K562 (cell line): ENCODE measurements around the gene FGFR4. TPM values are rescaled to one million over a fixed set of nuclear protein-coding genes. Genes with fewer than 3 reads are reported as not detected.

Experiments used
- ARHGAP35 ChIP-seq: fragments of 450-650 bp; IDR thresholded peaks from 2 replicates; pipeline ENCODE4 v1.6.1; 2018; ENCODE audit not compliant: partially characterized antibody
- ATF3 ChIP-seq, 2 experiments: fragments of 450-650 bp in 1 of 2; sonication (generic) in 1 of 2; formaldehyde crosslinking in 1 of 2; IDR thresholded peaks in 1 of 2; conservative IDR thresholded peaks in 1 of 2; 2 replicates each; pipeline versions ENCODE4 v1.6.1 to v1.8.1; 2016 to 2023; ENCODE audit warnings: mild to moderate bottlenecking in 2 of 2, moderate library complexity in 2 of 2, inconsistent platforms in 1 of 2, missing genetic modification reagents in 1 of 2
- BRD9 ChIP-seq: fragments of 450-650 bp; IDR thresholded peaks from 2 replicates; pipeline ENCODE4 v1.6.1; 2018; ENCODE audit warnings: low read depth; ENCODE audit not compliant: partially characterized antibody
- CBFA2T2 ChIP-seq: fragments of 450-650 bp; conservative IDR thresholded peaks from 2 replicates; pipeline ENCODE4 v1.6.1; 2017; ENCODE audit warnings: mild to moderate bottlenecking
- CBFA2T3 ChIP-seq: fragments of 450-650 bp; IDR thresholded peaks from 2 replicates; pipeline ENCODE4 v1.6.1; 2017
- MCM2 ChIP-seq: fragments of 450-650 bp; IDR thresholded peaks from 2 replicates; pipeline ENCODE4 v1.6.1; 2017; ENCODE audit warnings: low read depth, mild to moderate bottlenecking
- MEF2A ChIP-seq: IDR thresholded peaks from 2 replicates; pipeline ENCODE4 v1.6.1; 2011; ENCODE audit warnings: low read depth, mild to moderate bottlenecking, low read length, moderate library complexity; ENCODE audit not compliant: control insufficient read depth
- MYBL2 ChIP-seq, 2 experiments: fragments of 450-650 bp in 1 of 2; sonication (generic) in 1 of 2; formaldehyde crosslinking in 1 of 2; IDR thresholded peaks; 2 replicates each; pipeline versions ENCODE4 v1.6.1 to v1.8.1; 2017 to 2022; ENCODE audit warnings: borderline replicate concordance in 1 of 2, inconsistent platforms in 1 of 2, low read depth in 1 of 2, mild to moderate bottlenecking in 1 of 2, missing genetic modification reagents in 1 of 2, moderate library complexity in 1 of 2
- NFE2 ChIP-seq: IDR thresholded peaks from 2 replicates; pipeline ENCODE4 v1.6.1; 2014; ENCODE audit warnings: antibody characterized with exemption, low read depth
- NR2F6 ChIP-seq: fragments of 450-650 bp; formaldehyde crosslinking; IDR thresholded peaks from 2 replicates; pipeline ENCODE4 v1.4.0; 2020; ENCODE audit warnings: mild to moderate bottlenecking
- RAD21 ChIP-seq, 2 experiments: fragments of 250-450 bp in 1 of 2; fragments of 450-650 bp in 1 of 2; sonication (Bioruptor Pico) in 1 of 2; formaldehyde crosslinking in 1 of 2; IDR thresholded peaks in 1 of 2; conservative IDR thresholded peaks in 1 of 2; 2 replicates each; pipeline versions ENCODE4 v1.4.0 to v1.8.0; 2020 to 2022; ENCODE audit warnings: mild to moderate bottlenecking in 2 of 2, moderate library complexity in 1 of 2
- RBM15 ChIP-seq: fragments of 200-400 bp; formaldehyde crosslinking; IDR thresholded peaks from 2 replicates; pipeline ENCODE4 v1.6.1; 2018; ENCODE audit warnings: mild to moderate bottlenecking, low read length, moderate library complexity; ENCODE audit not compliant: insufficient read depth
- SAFB ChIP-seq: fragments of 200-400 bp; formaldehyde crosslinking; IDR thresholded peaks from 2 replicates; pipeline ENCODE4 v1.6.1; 2017; ENCODE audit warnings: low read depth, low read length, borderline replicate concordance
- SMARCA4 ChIP-seq: fragments of 450-650 bp; IDR thresholded peaks from 2 replicates; pipeline ENCODE4 v1.6.1; 2016
- TAF15 ChIP-seq: fragments of 200-400 bp; formaldehyde crosslinking; IDR thresholded peaks from 2 replicates; pipeline ENCODE4 v1.6.1; 2017; ENCODE audit warnings: mild to moderate bottlenecking, low read depth, low read length, moderate library complexity
- TARDBP ChIP-seq: fragments of 450-650 bp; IDR thresholded peaks from 2 replicates; pipeline ENCODE4 v1.6.1; 2016
- ZBTB17 ChIP-seq: fragments of 450-650 bp; formaldehyde crosslinking; IDR thresholded peaks from 2 replicates; pipeline ENCODE4 v1.4.0; 2020; ENCODE audit warnings: mild to moderate bottlenecking
- ZFP1 ChIP-seq: fragments of 450-650 bp; formaldehyde crosslinking; IDR thresholded peaks from 2 replicates; pipeline ENCODE4 v1.4.0; 2020; ENCODE audit warnings: mild to moderate bottlenecking, mixed read lengths
- ZNF24 ChIP-seq: fragments of 450-650 bp; IDR thresholded peaks from 2 replicates; pipeline ENCODE4 v1.6.1; 2016
- ZNF41 ChIP-seq: fragments of 250-450 bp; sonication (Bioruptor Pico); conservative IDR thresholded peaks from 2 replicates; pipeline ENCODE4 v1.4.0; 2020; ENCODE audit warnings: mild to moderate bottlenecking
- ZNF717 ChIP-seq: fragments of 250-450 bp; sonication (Bioruptor Pico); IDR thresholded peaks from 2 replicates; pipeline ENCODE4 v1.5.0; 2021
- ZNF76 ChIP-seq: fragments of 250-450 bp; sonication (Bioruptor Pico); IDR thresholded peaks from 2 replicates; pipeline ENCODE4 v1.4.0; 2020; ENCODE audit warnings: mild to moderate bottlenecking, moderate library complexity, borderline replicate concordance
- polyA plus RNA-seq, 8 experiments: library from polyadenylated mRNA; depleted of rRNA in 4 of 8; stranded (reverse) in 5 of 8; unstranded in 3 of 8; fragments of >200 nt; fragmentation: Nextera tagmentation in 2 of 8; fragmentation: Illumina TruSeq in 1 of 8; extraction: Ambion mirVana in 2 of 8; extraction: Trizol in 1 of 8; gene quantifications; 2 replicates each; pipeline versions ENCODE4 v1.2.1 to v1.2.3, GENCODE V29; 2011 to 2014; ENCODE audit warnings: inconsistent platforms in 1 of 8, missing spikeins in 1 of 8
- total RNA-seq, 7 experiments: library from RNA; depleted of rRNA in 6 of 7; stranded (reverse); fragments of >200 nt in 6 of 7; fragmentation: Illumina TruSeq in 2 of 7; extraction: Trizol in 2 of 7; gene quantifications; 2 replicates each; pipeline versions ENCODE4 v1.2.1 to v1.2.3, GENCODE V29; 2011 to 2021; ENCODE audit warnings: low replicate concordance in 1 of 7
- TF ChIP-seq, protein P1 (sequence below): sonication (generic); formaldehyde crosslinking; IDR thresholded peaks from 2 replicates; pipeline ENCODE4 v1.8.1; 2023; ENCODE audit warnings: mild to moderate bottlenecking, missing genetic modification reagents
- TF ChIP-seq, protein P2 (sequence below): fragments of 450-650 bp; formaldehyde crosslinking; IDR thresholded peaks from 2 replicates; pipeline ENCODE4 v1.4.0; 2020; ENCODE audit warnings: mild to moderate bottlenecking, moderate library complexity

FGFR4 gene
- total and polyA plus RNA-seq, 9 of the 15 experiments (the other 6 are each of a cell fraction or from before 2014, with no cell fraction given): 0.76 to 35.4 (median 7.5) TPM

DNA sequence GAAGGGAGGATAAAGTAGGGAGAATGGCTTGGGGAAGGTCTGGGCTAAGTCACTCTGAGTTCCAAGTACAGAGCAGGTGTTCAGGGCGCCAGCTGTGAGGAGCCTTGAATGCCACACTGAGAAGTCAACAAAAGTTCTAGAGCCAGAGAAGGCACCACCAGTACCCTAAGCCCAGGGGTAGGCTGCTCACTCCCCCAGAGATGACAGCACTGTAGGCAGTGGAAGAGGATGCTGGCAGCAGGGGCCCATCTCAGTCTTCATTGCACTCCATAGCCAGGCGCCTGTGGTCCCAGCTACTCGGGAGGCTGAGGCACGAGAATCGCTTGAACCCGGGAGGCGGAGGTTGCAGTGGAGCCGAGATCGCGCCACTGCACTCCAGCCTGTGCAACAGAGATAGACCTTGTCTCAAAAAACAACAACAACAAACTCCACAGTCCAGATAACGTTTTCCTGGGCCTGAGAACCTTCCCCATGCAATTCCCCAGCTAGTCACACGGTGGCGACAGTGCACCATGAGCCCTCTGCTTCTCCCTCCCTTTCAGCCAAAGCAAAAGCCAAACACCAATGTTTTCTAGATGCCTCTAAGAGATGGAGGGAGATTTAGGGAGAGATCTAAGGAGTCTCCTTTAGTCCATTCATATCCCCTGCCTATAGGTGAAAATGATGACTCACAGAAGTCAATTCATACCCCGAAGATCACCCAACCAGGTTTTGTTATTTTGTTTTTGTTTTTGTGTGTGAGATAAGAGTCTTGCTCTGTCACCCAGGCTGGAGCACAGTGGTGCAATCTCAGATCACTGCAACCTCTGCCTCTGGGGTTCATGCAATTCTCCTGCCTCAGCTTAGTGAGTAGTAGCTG lies 27.1 kb downstream of the FGFR4 start (continued):
- TF ChIP-seq ATF3 (IDR thresholded peaks at IDR 0.05) (peak; percentile 83), ATF3 (CRISPR knock-in tag; conservative IDR thresholded peaks at IDR 0.05) (peak; percentile 65; the same call in 1 of the 2 replicates), MEF2A (no peak), TAF15 (no peak), SAFB (no peak), ARHGAP35 (no peak), RAD21 (CRISPR knock-in tag; conservative IDR thresholded peaks at IDR 0.05 in 1 of 2, IDR thresholded peaks at IDR 0.05 in 1 of 2) (peak; percentile 95 to 96), NR2F6 (CRISPR knock-in tag) (no peak), ZBTB17 (CRISPR knock-in tag) (no peak), TARDBP (no peak), MCM2 (no peak), NFE2 (peak; percentile 51; the same call in 1 of the 2 replicates), ZNF41 (CRISPR knock-in tag) (no peak), ZNF76 (CRISPR knock-in tag) (no peak), SMARCA4 (peak; percentile 67), RBM15 (no peak), CBFA2T2 (peak; percentile 83), BRD9 (peak; percentile 83), CBFA2T3 (peak; percentile 92), MYBL2 (IDR thresholded peaks at IDR 0.05; ENCODE audit: low read depth) (no peak), MYBL2 (CRISPR knock-in tag; IDR thresholded peaks at IDR 0.05; ENCODE audit: borderline replicate concordance) (no peak), ZFP1 (CRISPR knock-in tag) (no peak), ZNF717 (CRISPR knock-in tag) (no peak), ZNF24 (no peak)
- TF ChIP-seq, protein P1, sequence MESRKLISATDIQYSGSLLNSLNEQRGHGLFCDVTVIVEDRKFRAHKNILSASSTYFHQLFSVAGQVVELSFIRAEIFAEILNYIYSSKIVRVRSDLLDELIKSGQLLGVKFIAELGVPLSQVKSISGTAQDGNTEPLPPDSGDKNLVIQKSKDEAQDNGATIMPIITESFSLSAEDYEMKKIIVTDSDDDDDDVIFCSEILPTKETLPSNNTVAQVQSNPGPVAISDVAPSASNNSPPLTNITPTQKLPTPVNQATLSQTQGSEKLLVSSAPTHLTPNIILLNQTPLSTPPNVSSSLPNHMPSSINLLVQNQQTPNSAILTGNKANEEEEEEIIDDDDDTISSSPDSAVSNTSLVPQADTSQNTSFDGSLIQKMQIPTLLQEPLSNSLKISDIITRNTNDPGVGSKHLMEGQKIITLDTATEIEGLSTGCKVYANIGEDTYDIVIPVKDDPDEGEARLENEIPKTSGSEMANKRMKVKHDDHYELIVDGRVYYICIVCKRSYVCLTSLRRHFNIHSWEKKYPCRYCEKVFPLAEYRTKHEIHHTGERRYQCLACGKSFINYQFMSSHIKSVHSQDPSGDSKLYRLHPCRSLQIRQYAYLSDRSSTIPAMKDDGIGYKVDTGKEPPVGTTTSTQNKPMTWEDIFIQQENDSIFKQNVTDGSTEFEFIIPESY (CRISPR knock-in tag): peak; percentile 19; the same call in 1 of the 2 replicates
- TF ChIP-seq, protein P2, sequence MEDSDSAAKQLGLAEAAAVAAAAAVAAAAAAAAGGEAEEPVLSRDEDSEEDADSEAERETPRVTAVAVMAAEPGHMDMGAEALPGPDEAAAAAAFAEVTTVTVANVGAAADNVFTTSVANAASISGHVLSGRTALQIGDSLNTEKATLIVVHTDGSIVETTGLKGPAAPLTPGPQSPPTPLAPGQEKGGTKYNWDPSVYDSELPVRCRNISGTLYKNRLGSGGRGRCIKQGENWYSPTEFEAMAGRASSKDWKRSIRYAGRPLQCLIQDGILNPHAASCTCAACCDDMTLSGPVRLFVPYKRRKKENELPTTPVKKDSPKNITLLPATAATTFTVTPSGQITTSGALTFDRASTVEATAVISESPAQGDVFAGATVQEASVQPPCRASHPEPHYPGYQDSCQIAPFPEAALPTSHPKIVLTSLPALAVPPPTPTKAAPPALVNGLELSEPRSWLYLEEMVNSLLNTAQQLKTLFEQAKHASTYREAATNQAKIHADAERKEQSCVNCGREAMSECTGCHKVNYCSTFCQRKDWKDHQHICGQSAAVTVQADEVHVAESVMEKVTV (CRISPR knock-in tag): peak; percentile 95
